ENCODE results near the gene THSD4.

GRCh38 chr15:71259866-71260265 is 144.6 kb downstream of the THSD4 start:
- TF ChIP-seq EZH2 (IDR thresholded peaks at IDR 0.05; ENCODE audit: low read depth) (no peak), CTCF (conservative IDR thresholded peaks at IDR 0.05) (no peak)
